Esophagus squamous epithelium (tissue), 5 donors: Measurements from ENCODE around the gene KLHDC10. TPM values are rescaled to one million over a fixed set of nuclear protein-coding genes. Genes with fewer than 3 reads are reported as not detected.

Experiments used
- DNase-seq: peaks from one replicate; lab custom pipeline; 2025; lab: John Stamatoyannopoulos, UW
- H3K27ac ChIP-seq, 4 donors: fragments of 200-600 bp; sonication (generic); one replicate each; pipeline ENCODE4 v1.5.1; 2016 to 2019; ENCODE audit warnings: mild to moderate bottlenecking in 1 of 4
- H3K27me3 ChIP-seq, 4 donors: fragments of 200-600 bp; sonication (generic); 1 replicate in 3 of 4; 2 replicates in 1 of 4; pipeline versions ENCODE4 v1.5.1 to v1.6.0; 2017 to 2021; ENCODE audit warnings: antibody characterized with exemption in 1 of 4
- H3K36me3 ChIP-seq, 3 donors: fragments of 200-600 bp; sonication (generic); one replicate each; pipeline ENCODE4 v1.5.1; 2016 to 2019
- H3K4me1 ChIP-seq, 3 donors: fragments of 200-600 bp; sonication (generic); one replicate each; pipeline ENCODE4 v1.5.1; 2017 to 2019
- H3K4me3 ChIP-seq, 4 donors: fragments of 200-600 bp; sonication (generic); 1 replicate in 3 of 4; 2 replicates in 1 of 4; pipeline ENCODE4 v1.5.1; 2016 to 2019; ENCODE audit warnings: mild to moderate bottlenecking in 2 of 4, moderate library complexity in 1 of 4
- H3K9me3 ChIP-seq, 3 donors: fragments of 200-600 bp; sonication (generic); one replicate each; pipeline ENCODE4 v1.5.1; 2016 to 2019
- POLR2A ChIP-seq, 4 donors: fragments of 450-650 bp; IDR thresholded peaks; one replicate each; pipeline ENCODE4 v1.6.1; 2017; ENCODE audit warnings: antibody characterized with exemption in 4 of 4, mild to moderate bottlenecking in 4 of 4, moderate library complexity in 3 of 4
- WGBS, 2 donors: methylation state at CpG; one replicate each; pipeline ENCODE4 v1.1.5; 2018; 5-methylcytosine and 5-hydroxymethylcytosine counted together
- intact Hi-C: fragments of 100-400 bp; cut with DNase I; formaldehyde crosslinking; loops from one replicate; pipeline ENCODE4 v1.15.0; 2022
- total RNA-seq, 4 donors: library from RNA; depleted of rRNA; stranded (reverse); fragments of >200 nt; gene quantifications; one replicate each; pipeline ENCODE4 v1.1.0, GENCODE V29; 2016
- TF ChIP-seq, protein P1 (sequence below), 6 experiments: fragments of 450-650 bp in 4 of 6; fragments of 200-600 bp in 2 of 6; sonication (generic) in 2 of 6; IDR thresholded peaks; one replicate each; pipeline ENCODE4 v1.5.1; 2016 to 2019; ENCODE audit warnings: antibody characterized with exemption in 6 of 6, mild to moderate bottlenecking in 4 of 6, moderate library complexity in 4 of 6
- donor health status: DM: yes; HTN: yes; CAD: no.

KLHDC10 gene
- total RNA-seq, 4 donors from 2014 or later = 11.9 to 17.5 (median 15.7) TPM

DNA sequence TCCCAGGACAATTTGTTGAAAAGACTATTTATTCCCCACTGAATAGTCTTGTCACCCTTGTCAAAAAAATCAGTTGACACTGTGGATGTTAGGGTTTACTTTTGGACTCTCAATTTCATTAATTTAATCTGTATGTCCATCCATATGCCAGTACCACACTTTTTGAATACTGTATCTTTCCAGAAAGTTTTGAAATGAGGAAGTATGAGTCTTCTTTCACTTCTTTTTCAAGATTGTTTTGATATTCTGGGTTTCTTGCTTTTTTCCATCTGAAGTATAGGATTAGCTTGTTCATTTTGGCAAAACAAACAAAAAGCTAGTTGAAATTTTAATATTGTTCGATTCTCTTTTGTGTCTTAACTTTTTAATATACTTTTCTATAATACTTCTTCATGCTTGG lies 21.7 kb downstream of the KLHDC10 start:
- H3K9me3 ChIP-seq = no peaks in the 10 kb centered on the region
- DNase-seq = no peak
- peaks cover 0 to 4% (median 0%) of the 10 kb centered on the region in 3 donors for H3K4me1 ChIP-seq
- no peaks in the 10 kb centered on the region for H3K27me3 ChIP-seq
- intact Hi-C loops = no loop called here
- 84 to 95% methylated on average over 1 of the region's 1 CpG for WGBS, 2 donors
- no peak overlapping the region for H3K27ac ChIP-seq
- TF ChIP-seq POLR2A (IDR thresholded peaks at IDR 0.05) = no peak
- TF ChIP-seq, protein P1, sequence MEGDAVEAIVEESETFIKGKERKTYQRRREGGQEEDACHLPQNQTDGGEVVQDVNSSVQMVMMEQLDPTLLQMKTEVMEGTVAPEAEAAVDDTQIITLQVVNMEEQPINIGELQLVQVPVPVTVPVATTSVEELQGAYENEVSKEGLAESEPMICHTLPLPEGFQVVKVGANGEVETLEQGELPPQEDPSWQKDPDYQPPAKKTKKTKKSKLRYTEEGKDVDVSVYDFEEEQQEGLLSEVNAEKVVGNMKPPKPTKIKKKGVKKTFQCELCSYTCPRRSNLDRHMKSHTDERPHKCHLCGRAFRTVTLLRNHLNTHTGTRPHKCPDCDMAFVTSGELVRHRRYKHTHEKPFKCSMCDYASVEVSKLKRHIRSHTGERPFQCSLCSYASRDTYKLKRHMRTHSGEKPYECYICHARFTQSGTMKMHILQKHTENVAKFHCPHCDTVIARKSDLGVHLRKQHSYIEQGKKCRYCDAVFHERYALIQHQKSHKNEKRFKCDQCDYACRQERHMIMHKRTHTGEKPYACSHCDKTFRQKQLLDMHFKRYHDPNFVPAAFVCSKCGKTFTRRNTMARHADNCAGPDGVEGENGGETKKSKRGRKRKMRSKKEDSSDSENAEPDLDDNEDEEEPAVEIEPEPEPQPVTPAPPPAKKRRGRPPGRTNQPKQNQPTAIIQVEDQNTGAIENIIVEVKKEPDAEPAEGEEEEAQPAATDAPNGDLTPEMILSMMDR (IDR thresholded peaks at IDR 0.05) = no peak
- H3K36me3 ChIP-seq = peaks cover 0 to 8% (median 0%) of the 10 kb centered on the region in 3 donors
- H3K4me3 ChIP-seq = no peak overlapping the region

DNA sequence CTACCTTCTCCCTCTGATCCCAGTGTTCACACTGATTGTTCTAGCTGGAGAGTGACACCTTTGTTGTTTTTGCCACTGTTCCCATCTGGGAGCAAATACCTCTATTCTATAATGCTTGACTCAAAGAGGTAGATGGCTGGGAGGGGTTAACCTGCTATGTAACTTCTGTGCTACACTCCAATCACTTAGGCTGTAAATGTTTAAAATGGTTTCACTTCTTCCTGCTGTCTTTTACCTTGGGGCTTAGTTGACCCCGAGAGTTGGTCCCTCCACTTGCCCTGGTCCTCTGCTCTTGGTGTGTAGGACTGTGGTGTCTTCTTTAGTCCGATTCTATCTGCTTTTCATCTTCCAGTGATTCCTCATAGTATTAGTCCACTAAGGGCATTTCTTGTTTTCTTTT lies 22.3 kb downstream of the KLHDC10 start:
- Histone ChIP-seq H3K4me3 (no peak overlapping the region), H3K9me3 (no peaks in the 10 kb centered on the region), H3K36me3 (peaks cover 0 to 8% (median 0%) of the 10 kb centered on the region in 3 donors), H3K27me3 (no peaks in the 10 kb centered on the region), H3K4me1 (peaks cover 0 to 4% (median 0%) of the 10 kb centered on the region in 3 donors), H3K27ac (no peak overlapping the region)
- DNase-seq = no peak
- intact Hi-C loops = no loop called here
- no peak for TF ChIP-seq POLR2A (IDR thresholded peaks at IDR 0.05)
- TF ChIP-seq, protein P1 (IDR thresholded peaks at IDR 0.05) = no peak
- WGBS, 2 donors = 86 to 95% methylated on average over 2 of the region's 2 CpGs

DNA sequence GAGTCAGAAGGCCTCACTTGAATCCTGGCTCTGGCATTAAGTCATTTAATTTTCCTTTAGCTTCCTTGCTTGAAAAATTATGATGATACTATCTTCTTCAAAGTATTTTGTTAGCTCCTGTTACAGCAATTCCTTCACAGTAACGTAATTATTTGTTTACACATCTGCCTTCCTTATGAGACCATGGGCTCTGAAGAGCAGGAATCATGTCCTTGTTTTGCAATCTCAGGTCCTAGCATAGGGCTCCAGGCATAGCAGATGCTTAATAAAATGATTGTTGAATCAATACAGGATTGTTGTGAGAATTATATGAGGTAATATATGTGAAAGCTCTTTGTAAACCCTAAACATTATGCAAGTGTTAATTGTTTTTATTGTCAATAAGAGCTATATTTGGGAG lies 25.5 kb downstream of the KLHDC10 start:
- H3K36me3 ChIP-seq = no peaks in the 10 kb centered on the region
- peaks cover 0 to 4% (median 0%) of the 10 kb centered on the region in 3 donors for H3K4me1 ChIP-seq
- intact Hi-C loops = no loop called here
- H3K27ac ChIP-seq = no peak overlapping the region
- no peak for DNase-seq
- no peak overlapping the region for H3K4me3 ChIP-seq
- TF ChIP-seq POLR2A (IDR thresholded peaks at IDR 0.05) = no peak
- WGBS, 2 donors = 37 to 50% methylated on average over 1 of the region's 1 CpG
- H3K9me3 ChIP-seq = no peaks in the 10 kb centered on the region
- no peaks in the 10 kb centered on the region for H3K27me3 ChIP-seq

DNA sequence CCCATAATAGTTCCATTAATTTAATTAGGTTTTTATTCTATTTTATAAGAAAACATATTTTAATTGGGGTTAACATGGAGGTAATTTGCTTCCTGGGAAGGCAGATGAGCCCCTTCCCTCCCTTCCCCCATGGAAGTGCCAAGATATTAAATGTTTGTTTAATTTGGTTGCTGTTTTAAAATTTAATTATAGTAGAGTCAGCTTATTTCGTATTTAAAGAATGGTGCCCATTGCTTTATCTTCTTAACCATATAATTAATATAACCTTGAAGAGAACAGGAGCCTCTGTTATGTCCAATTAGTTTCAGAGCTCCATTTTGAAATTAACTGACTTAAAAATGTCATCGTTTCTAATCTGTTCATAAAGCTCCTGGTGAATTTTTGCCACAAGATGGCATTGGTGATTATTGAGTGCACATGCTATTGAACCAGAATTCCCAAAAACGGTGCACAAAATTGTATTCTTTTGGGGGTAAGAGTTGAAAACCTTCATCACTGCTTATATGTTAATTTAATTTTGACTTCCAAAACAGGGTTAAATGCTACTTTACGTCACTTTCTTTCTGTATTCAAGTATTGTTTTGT lies 26.0 kb downstream of the KLHDC10 start:
- TF ChIP-seq, protein P1 (IDR thresholded peaks at IDR 0.05) = no peak
- no peak for TF ChIP-seq POLR2A (IDR thresholded peaks at IDR 0.05)
- Histone ChIP-seq H3K9me3 (no peaks in the 10 kb centered on the region), H3K27me3 (no peaks in the 10 kb centered on the region), H3K4me1 (peaks cover 0 to 4% (median 0%) of the 10 kb centered on the region in 3 donors), H3K4me3 (no peak overlapping the region), H3K36me3 (no peaks in the 10 kb centered on the region), H3K27ac (no peak overlapping the region)
- no peak for DNase-seq
- WGBS, 2 donors = 60 to 77% methylated on average over 4 of the region's 4 CpGs
- intact Hi-C loops = no loop called here

DNA sequence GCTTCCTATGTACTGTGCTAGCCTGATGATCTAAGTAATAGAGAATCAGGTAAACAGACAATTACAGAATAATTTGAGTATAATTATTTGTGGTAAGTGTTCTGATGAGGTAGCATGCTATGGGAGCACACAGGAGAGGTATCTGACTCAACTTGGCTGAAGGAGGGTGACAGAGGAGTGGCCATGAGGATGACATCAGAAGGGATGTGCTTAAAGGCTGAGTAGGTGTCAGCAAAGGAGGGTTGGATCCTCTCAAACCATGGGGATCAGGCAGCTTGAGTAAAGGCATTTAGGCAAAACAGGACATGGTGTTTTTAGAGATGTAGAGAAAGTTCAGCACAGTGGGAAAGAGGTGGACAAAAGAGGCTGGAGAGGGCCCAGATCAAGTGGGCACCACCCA lies 29.0 kb downstream of the KLHDC10 start:
- TF ChIP-seq, protein P1 (IDR thresholded peaks at IDR 0.05) = no peak
- no peak for TF ChIP-seq POLR2A (IDR thresholded peaks at IDR 0.05)
- DNase-seq = no peak
- H3K4me3 ChIP-seq = no peak overlapping the region
- peaks cover 0 to 4% (median 0%) of the 10 kb centered on the region in 3 donors for H3K4me1 ChIP-seq
- no peaks in the 10 kb centered on the region for H3K36me3 ChIP-seq
- intact Hi-C loops = no loop called here
- no peak overlapping the region for H3K27ac ChIP-seq
- no peaks in the 10 kb centered on the region for H3K9me3 ChIP-seq
- no peaks in the 10 kb centered on the region for H3K27me3 ChIP-seq
